ENCODE data around the gene FOXF2.
"Not testable (repeated sequence)": the region's sequence is repeated elsewhere in the genome, so short reads cannot be mapped to it uniquely, and the experiment has no call there.

Gene FOXF2

GRCh38 chr6:1389369-1390132, at the start of gene FOXF2:
Gene FOXF2 (plus strand): TSS chr6:1389576. CDS start chr6:1389948, 372 bp downstream.
- no peak for DNase-seq

- no peak for DNase-seq
Observed at GRCh38 chr6:1346101-1346500, 43.3 kb upstream of the FOXF2 start.

DNA sequence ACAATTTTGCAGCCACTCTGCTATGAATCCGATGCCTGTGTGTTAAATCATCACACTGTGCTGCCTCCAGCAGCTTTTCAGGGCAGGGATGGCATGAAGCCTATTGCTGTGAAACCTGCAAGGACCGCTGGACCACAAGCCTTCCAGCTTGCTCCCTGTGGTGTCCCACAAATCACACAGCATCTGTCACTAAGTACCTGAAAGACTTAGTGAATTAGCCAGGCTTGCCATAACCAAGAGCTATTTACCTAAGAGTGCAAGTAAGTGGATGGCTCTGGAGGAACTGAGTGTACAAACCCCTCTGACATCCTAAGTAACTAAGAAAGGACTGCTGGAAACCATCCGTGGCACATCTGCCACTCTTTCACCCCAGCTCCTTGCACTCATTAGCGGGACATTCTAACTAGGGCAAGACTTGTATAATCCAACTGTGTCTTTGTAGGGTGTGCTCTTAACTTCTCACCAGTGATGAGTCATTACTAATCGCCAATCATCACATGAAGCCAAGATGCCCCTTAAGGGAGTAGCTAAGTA, 42.8 kb upstream of the FOXF2 start:
- no peak for DNase-seq

DNA sequence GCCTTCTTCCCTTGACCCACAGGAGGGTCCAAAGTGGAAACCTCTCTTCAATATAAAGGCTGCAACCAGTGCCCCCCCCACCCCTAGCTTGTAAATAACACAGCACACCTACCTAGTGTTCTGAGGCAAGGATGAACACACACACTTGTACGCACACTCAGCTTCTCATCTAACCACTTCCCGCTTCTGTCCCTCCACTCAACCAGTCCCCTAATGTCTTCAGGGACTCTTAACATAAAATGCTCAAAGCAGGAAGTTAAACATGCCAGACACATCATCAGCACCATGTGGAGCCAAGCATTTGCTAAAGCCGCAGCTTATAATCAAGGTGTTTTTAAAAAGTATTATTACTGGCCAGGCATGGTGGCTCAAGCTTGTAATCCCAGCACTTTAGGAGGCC, 42.2 kb upstream of the FOXF2 start:
- DNase-seq = no peak

DNA sequence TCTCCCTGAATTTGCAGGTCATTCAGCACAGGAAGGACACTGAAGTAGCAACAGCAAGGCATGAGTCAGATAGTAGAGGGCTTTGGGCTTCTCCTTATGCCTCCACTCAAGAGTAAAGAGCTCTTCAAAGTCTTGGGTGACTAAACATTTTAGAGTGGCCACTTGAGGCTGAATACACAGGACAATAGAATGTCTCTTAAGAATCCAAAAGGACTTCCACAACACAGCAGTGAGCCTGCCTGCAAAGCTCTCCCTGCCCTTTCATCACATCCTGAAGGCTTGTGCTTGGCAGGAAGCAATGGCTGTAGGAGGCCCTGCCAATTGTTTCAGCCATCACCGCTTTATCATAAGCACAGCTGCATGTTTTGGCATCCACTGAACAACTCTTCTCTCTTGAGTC, 40.7 kb upstream of the FOXF2 start:
- no peak for DNase-seq

GRCh38 chr6:1349655-1350054, 39.7 kb upstream of the FOXF2 start:
- no peak for DNase-seq

DNA sequence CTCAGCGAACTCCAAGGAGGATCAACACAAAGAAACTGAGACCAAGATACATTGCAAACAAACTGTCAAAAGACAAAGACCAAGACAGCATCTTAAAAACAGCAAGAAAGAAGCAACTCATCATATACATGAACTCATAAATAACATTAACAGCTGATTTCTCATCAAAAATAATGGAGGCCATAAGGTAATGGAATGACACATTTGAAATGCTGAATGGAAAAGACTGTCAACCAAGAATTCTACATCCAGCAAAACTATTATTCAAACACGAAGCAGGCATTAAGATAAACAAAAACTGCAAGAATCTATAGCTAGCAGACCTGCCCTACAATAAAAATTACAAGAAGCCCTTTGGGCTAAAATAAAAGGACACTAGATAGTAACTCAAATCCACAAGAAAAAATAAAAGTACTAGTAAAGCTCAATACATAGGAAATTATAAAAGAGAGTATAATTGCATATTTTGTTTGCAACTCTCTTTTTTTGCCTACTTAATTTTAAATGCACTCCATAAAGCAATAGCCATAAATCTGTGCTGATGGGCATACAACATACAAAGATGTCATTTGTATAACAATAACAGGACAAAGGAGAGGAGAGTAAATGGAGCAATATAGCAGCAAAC, 37.9 kb upstream of the FOXF2 start:
- no peak for DNase-seq

GRCh38 chr6:1355068-1355467, 34.3 kb upstream of the FOXF2 start:
- not testable (repeated sequence) for DNase-seq

DNA sequence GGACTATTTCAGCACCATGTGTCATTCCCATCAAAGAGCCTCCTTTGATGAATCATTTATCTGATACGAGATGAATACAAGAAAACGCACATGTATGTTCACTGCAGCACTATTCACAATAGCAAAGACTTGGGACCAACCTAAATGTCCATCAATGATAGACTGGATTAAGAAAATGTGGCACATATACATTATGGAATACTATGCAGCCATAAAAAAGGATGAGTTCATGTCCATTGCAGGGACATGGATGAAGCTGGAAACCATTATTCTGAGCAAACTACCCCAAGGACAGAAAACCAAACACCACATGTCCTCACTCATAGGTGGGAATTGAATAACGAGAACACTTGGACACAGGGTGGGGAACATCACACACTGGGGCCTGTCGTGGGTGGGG, 27.7 kb upstream of the FOXF2 start:
- not testable (repeated sequence) for DNase-seq

DNA sequence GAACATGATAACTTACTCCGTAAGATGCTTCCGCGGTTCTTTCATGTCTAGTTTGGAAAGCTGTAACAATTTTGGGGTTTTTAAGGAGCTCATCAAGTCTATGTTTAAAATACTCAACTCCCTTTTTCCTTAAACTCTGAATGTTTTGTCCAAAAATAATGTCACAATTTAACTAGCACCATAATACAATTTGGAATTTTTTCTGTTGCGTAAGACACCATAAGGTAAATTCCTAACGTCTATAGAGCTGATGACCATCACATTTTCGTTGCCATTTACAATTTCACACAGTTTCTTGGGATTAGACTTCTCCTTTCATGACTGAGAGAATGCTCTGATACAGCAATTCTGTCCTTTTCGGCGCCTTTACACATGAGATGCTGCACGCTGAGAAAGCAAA, 26.7 kb upstream of the FOXF2 start:
- no peak for DNase-seq

DNA sequence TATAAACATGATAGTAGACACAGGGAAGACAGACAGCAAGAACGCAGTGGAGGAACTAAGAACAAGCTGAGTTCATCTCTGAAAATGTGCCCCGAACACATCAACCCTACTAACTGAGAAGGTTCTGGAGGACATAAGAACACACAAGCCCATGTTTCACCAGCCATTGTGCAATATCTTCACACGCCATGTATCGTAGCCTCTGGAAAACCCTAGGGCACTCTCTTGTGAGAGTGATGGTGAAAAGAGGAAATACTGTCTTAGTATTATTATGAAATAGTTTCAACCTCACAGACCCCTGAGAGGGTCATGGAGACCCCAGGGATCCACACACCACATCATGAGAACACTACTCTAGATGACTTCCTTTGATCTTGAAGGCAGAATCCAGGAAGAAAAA, 26.1 kb upstream of the FOXF2 start:
- no peak for DNase-seq

DNA sequence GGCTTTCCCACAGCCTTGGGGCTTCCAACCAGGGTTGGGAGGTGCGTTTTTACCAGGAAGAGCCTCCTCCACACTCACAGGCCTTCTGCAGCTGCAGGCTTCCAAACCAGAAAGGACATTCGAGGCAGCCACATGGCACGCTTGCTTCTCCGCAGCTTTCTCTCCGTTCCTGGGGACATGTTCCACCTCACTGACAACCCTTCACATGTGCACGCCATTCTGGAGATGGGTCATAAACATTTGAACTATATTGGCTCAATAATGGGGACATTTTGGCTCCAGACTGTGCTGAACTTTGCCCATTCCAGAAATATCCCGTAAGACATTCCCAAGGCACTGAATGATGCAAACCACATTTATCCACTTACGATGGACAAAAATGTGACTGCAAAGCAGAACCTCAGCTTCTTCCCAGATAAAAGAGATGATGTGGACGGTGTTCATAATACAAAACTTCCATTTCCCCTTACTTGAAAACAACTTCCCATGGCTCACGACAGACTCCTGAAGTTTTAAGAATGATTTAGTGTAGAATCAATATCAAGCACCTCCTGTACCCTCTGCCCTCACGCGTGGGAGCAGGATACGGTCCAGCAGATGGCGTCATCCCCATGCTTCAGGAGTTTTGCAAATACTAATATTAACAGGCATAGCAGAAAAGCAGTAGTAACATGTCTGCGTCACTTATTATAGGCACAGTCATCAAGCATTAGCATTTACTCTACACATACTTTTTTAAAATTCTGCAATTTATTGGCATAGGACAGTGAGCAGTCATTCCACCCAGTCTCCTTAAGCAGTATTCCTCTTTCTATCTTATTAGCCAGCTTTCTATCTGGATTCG, 25.4 kb upstream of the FOXF2 start:
- DNase-seq = no peak

GRCh38 chr6:1364791-1365190, 24.6 kb upstream of the FOXF2 start:
- no peak for DNase-seq

GRCh38 chr6:1365686-1366085, 23.7 kb upstream of the FOXF2 start:
- no peak for DNase-seq

DNA sequence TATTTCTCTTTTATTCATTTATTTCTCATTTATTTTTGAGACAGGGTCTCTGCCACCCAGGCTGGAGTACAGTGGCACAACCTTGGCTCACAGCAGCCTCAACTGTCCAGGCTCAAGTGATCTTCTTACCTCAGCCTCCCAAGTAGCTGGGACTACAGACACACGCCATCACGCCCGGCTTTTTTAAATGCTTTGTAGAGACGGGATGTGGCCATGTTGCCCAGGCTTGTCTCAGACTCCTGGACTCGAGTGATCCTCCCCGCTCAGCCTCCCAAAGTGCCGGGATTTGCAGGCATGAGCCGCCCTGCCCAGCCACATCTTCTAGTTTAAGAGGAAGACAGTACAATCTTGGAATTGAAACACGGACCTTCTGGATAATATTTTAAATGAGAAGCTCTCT, 21.6 kb upstream of the FOXF2 start:
- no peak for DNase-seq

DNA sequence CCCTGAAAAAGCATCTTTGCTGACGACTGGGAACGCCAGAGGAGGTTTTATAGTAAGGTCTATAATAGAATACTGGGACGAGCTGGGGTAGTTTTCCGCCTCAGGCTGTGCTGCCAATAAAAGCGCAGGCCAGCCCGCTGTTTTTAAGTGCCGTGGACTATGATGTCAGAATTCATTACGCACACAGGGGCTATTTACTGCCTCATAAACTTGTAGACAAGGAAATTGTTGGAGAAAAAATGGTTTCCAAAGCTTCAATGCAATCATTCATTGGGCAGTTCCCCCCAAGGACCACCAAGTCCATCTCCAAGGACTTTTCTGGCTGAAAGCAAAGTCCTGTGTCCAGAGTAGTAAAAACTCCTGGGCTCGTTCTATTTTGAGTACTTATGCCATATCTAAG, 20.4 kb upstream of the FOXF2 start:
- DNase-seq = no peak

- DNase-seq = not testable (repeated sequence)
Observed at GRCh38 chr6:1369695-1370094, 19.7 kb upstream of the FOXF2 start.

GRCh38 chr6:1371933-1372332, 17.4 kb upstream of the FOXF2 start:
- no peak for DNase-seq

DNA sequence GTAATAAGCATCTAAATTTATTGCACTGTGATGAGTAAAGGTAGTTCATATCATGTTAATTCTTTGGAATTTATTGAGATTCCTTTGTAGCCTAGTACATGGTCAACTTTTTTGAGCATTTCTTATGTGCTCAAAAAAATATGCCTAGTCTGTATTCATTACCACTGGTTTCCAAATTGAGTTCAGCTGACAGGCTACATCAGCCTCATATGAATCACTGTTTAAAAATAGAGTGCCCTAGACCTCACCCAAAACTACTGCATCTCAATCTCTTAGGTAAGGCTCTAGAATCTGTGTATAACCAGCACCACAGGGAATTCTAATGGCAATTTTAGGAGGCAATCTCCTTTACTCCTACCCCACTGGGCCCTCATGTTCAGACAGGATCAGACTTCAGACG, 16.7 kb upstream of the FOXF2 start:
- no peak for DNase-seq

GRCh38 chr6:1376653-1377052, 12.7 kb upstream of the FOXF2 start:
- no peak for DNase-seq

DNA sequence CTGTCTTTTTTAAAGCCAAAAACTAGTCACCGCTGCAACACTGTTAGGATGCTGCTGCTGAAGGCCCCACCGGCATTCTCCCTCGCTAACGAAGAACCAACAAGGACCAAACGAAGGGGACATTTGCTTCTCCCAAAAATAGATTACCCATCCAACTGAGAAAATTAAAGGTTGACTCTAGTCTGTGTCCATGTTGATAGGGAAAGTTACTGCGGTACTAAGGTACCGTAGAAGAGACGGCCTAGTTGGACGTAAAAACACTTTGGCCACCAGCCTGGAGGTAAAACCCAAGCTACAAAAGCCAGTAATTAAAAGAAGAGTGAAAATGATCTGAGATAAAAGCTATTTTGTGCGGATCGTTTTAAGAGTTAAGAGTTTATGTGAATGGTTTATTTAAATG, 11.8 kb upstream of the FOXF2 start:
- no peak for DNase-seq

Measured in nucleus accumbens (tissue), 56 donors.